Stimulated activated CD8-positive, alpha-beta memory T cell treated with anti-CD3 and anti-CD28 coated beads, Interleukin-7, amount 100 ng/mL, for 4 hours (primary cell): Measurements from ENCODE around the gene SEMA3G.

Experiments
- DNase-seq, 2 donors: peaks; one replicate each; pipeline ENCODE4 v3.0.0-alpha.2; 2020; ENCODE audit warnings: low read depth in 2 of 2

The SEMA3G gene

DNA sequence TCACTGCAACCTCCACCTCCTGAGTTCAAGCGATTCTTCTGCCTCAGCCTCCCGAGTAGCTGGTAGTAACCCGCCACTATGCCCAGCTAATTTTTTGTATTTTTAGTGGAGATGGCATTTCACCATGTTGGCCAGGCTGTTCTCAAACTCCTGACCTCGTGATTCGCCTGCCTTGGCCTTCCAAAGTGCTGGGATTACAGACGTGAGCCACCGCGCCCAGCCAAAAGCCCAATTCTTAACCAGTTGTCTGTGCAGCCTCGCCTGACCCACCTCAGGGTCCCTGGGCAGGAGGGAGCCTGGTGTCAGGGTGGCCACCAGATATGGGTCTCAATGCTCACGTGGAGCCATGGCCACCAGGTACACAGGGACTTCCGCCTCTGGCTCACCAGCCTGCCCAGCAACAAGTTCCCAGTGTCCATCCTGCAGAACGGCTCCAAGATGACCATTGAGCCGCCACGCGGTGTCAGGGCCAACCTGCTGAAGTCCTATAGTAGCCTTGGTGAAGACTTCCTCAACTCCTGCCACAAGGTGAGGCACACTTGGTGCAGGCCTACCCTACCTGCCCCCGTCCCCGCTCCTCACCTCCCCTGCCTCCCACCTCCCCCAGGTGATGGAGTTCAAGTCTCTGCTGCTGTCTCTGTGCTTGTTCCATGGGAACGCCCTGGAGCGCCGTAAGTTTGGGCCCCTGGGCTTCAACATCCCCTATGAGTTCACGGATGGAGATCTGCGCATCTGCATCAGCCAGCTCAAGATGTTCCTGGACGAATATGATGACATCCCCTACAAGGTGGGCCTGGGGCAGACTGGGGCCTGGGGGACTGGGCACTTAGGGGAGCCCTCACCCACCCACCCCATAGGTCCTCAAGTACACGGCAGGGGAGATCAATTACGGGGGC, 48.6 kb downstream of the SEMA3G start:
- no peak for DNase-seq

DNA sequence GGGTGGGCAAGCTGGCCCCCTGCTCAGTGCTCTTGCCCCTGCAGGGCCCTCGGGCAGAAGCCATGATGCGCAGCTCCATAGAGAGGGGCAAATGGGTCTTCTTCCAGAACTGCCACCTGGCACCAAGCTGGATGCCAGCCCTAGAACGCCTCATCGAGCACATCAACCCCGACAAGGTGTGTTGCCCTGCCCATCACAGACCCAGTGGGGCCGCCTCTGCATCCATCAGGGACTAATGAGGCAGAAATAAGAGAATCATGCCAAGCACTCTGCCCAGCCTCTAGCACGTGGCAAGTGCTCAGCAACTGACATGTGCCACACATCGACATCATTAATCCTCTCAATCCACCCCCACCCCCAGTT, 49.4 kb downstream of the SEMA3G start:
- DNase-seq: no peak

GRCh38 chr3:52394751-52395502, 50.0 kb downstream of the SEMA3G start:
- DNase-seq: no peak

DNA sequence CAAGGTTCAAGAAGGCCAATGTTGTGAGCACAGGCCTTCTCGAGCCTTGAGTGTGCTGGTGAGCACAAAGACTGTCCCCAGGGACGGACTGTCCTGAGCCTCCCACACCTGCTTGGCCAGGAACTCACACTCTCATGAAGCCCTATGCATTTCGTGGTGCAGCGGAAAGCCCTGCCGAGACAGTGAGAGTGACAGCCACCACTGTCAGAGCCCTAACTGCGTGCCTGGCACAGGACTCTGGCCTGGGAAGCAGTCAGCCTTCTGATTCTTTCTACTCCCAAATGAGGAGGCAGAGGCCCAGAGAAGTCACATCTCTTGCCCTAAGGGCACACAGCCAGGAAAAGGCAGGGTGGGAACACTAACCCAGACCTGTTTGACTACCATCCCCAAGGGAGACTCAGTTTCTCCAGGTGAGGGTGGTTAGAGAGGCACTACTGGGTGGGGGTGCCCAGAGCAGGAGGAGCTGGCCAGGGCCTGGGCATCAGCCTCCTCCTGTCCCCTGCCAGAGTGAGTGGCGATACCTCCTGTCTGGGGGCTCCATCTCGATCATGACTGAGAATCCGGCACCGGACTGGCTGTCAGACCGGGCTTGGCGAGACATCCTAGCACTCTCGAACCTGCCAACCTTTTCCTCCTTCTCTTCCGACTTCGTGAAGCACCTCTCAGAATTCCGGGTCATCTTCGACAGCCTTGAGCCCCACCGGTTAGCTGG, 50.8 kb downstream of the SEMA3G start:
- no peak for DNase-seq

- no peak for DNase-seq
Measured at GRCh38 chr3:52393131-52393807, 51.6 kb downstream of the SEMA3G start.

DNA sequence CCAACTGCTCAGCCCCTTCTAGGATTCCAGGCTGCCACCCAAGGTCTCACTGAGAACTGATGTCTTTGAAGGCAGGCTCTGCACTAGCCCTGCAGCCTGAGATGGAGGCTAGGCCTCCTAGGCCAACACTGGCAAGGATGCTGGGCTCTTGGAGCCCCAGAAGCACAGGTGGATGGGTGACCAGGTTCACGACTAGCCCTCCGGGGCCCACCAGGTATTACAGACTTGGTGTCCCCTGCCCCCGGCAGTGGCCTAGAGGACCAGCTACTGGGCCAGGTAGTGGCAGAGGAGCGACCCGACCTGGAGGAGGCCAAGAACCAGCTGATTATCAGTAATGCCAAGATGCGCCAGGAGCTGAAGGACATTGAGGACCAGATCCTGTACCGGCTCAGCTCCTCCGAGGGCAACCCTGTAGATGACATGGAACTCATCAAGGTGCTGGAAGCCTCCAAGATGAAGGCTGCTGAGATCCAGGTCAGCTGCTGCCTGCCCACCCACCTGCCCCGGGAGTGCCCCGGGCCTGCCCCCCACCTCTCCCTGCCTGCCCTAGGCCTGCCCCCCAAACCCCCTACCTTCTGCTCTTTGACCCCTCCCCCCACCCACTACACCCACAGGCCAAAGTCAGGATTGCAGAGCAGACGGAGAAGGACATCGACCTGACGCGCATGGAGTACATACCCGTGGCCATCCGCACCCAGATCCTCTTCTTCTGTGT, 52.5 kb downstream of the SEMA3G start:
- no peak for DNase-seq

GRCh38 chr3:52391096-52391495, 53.8 kb downstream of the SEMA3G start:
- DNase-seq: no peak

- no peak for DNase-seq
Measured at GRCh38 chr3:52388933-52389332, 56.0 kb downstream of the SEMA3G start.

DNA sequence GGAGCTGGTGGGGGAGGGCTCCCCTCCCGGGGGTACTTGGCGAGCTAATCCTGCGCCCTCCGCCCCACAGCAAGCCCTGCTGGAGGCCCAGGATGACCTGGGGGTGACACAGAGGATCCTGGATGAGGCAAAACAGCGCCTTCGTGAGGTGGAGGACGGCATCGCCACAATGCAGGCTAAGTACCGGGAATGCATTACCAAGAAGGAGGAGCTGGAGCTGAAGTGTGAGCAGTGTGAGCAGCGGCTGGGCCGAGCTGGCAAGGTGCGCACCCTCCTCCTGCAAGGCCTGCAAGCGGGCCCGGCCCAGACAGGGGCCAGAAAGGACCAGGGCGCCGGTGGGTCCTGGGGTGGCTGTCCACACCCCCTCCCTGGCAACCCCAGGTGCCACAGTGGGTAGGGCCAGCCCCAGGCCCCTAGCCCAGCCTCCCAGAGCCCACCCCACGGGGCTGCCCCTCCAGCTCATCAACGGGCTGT, 56.5 kb downstream of the SEMA3G start:
- no peak for DNase-seq

DNA sequence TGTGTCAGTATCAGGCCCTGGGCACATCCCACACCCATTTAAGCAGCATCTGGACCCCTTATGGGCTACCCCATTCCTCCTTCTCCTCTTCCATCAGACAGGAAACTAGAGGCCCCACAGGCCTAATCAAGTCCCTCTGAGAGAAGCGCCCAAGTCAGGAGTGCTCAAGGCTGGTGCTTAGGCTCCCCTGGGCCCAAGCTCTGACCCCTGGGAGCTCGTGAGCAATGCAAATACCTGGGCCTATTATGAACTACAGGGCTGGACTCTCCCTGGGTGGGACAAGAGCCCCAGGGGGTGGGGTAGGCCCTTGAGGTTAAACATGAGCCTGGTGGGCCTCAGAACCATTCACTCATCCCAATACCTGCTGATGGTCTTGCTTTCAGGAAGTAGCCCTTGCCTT, 57.4 kb downstream of the SEMA3G start:
- no peak for DNase-seq

GRCh38 chr3:52385157-52385556, 59.7 kb downstream of the SEMA3G start:
- DNase-seq: no peak

DNA sequence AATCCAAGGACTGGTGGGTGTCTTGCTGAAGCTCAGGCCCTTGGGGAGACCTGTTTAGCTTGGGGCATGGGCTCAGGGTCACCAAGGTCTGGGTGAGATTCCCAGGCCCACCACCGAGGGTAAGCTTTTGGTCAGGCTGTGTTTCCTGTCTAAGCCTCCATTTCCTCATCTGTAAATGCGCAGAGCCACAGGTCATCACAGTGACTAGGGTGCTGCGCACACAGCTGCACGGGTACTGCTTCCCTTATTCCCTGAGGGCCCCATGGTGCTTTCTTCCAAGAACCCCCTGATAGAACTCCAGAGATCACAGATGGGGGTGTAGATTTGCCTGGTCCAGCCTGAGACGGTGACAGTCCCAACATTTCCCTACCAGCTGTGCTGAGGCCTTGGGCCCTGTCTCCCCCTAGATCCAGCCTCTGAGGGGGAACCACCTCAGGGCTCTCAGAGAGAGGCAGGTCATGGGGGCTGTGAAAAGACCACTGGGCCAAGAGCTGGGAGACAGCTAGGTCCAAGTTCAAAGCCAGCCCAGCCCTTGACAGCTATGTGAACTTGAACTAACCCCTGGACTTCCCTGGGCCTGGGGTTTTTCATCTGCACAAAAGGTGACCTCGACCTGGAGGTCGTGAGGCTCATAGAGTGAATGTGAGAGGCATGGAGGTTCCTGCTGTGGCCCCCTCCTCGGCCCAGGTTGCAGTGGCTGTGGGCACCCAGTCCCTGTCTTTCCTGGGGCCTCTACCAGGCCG, 60.7 kb downstream of the SEMA3G start:
- DNase-seq: no peak

DNA sequence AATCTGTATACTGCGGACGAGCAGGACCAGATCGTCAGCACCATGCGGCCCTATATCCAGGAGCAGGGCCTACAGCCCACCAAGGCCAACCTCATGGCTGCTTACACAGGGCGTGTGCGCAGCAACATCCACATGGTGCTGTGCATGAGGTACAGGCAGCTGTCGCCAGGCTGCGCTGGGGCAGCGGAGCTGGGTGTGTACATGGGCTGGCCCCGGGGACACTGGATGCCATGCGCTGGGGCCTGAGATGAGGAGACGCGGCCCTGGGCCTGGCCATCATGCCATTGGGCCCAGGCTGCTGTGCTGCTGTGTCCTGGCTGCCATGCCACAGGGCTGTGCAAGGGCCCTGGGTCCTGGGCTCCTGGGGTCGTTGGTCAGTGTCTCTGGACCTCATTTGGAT, 61.5 kb downstream of the SEMA3G start:
- no peak for DNase-seq
